ENCODE results near the gene SUSD4.

GRCh38 chr1:223256034-223256433 lies 107.9 kb downstream of the SUSD4 start:
- TF ChIP-seq GATA3 (IDR thresholded peaks at IDR 0.05; ENCODE audit: low read depth, low read length) (no peak), GATA2 (IDR thresholded peaks at IDR 0.05; ENCODE audit: low read depth, low read length) (no peak)
